Measurements from ENCODE around the gene ARID3B. TPM values are rescaled to one million over a fixed set of nuclear protein-coding genes. Genes with fewer than 3 reads are reported as not detected.

Gene ARID3B
- total RNA-seq, 1 donor from 2014 or later: 22.1 TPM

DNA sequence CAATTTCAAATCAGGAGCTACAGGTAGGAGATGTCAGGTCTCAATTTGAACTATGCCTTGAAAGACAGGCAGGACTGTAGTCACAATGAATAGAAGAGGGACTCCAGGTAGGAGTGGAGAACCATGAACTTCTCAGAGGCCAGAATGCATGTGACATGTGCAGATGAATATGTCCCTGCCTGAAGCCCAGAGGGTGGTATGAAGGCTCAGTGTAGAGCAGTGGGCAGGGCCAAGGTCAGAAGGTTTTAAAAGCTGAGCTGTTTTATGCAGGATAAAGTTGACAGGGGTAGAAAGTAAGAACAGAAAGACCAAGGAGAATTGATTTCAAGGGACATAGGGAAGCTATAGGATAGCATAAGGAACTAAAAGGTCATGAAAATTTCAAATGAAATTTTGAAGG lies 105.5 kb downstream of the ARID3B start:
- Mint-ChIP-seq H3K27ac (no peak overlapping the region), H3K9me3 (no peaks in the 10 kb centered on the region), H3K4me1 (peaks cover 46% of the 10 kb centered on the region), H3K36me3 (peaks cover 12% of the 10 kb centered on the region), H3K4me3 (no peak overlapping the region), H3K27me3 (ENCODE audit: low read depth) (no peaks in the 10 kb centered on the region)
- TF ChIP-seq, protein P1, sequence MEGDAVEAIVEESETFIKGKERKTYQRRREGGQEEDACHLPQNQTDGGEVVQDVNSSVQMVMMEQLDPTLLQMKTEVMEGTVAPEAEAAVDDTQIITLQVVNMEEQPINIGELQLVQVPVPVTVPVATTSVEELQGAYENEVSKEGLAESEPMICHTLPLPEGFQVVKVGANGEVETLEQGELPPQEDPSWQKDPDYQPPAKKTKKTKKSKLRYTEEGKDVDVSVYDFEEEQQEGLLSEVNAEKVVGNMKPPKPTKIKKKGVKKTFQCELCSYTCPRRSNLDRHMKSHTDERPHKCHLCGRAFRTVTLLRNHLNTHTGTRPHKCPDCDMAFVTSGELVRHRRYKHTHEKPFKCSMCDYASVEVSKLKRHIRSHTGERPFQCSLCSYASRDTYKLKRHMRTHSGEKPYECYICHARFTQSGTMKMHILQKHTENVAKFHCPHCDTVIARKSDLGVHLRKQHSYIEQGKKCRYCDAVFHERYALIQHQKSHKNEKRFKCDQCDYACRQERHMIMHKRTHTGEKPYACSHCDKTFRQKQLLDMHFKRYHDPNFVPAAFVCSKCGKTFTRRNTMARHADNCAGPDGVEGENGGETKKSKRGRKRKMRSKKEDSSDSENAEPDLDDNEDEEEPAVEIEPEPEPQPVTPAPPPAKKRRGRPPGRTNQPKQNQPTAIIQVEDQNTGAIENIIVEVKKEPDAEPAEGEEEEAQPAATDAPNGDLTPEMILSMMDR (IDR thresholded peaks at IDR 0.05; ENCODE audit: unreplicated experiment): no peak
- no peak for DNase-seq (ENCODE audit: low spot score in 2 of 2, unreplicated experiment in 2 of 2)

Other genes starting within 250 kb of the ARID3B start
- 5.2 to 7.0 TPM (median 5.3 TPM) in 3 replicates for gene CYP11A1, start 173.6 kb upstream of the ARID3B start, total RNA-seq
- gene SEMA7A, start 107.3 kb upstream of the ARID3B start, total RNA-seq: 4.6 to 6.0 TPM (median 5.0 TPM) in 3 replicates
- gene UBL7, start 80.1 kb upstream of the ARID3B start, total RNA-seq: 43.2 to 49.6 TPM (median 47.1 TPM) in 3 replicates
- gene CLK3, start 74.6 kb downstream of the ARID3B start, total RNA-seq: 80.1 to 83.0 TPM (median 80.9 TPM) in 3 replicates
- gene EDC3, start 154.8 kb downstream of the ARID3B start, total RNA-seq: 69.5 to 74.8 TPM (median 70.0 TPM) in 3 replicates
- gene CYP1A1, start 184.3 kb downstream of the ARID3B start, total RNA-seq: 0.20 to 0.27 TPM in 2 of 3 replicates, not detected in the other
- gene CYP1A2, start 207.6 kb downstream of the ARID3B start, total RNA-seq: 0.09 TPM in 1 of 3 replicates, not detected in the others
- 57.0 to 59.0 TPM (median 58.1 TPM) in 3 replicates for gene CSK, start 240.9 kb downstream of the ARID3B start, total RNA-seq

All from mesothelial cell of epicardium (in vitro differentiated cells).